ENCODE data around the gene SCLT1.
A peak's percentile ranks its signal among the peaks of the same experiment; 100 is the strongest.

Gene SCLT1

GRCh38 chr4:128871948-128872347 lies 221.4 kb downstream of the SCLT1 start:
- DNase-seq (ENCODE audit: low read depth in 2 of 2), result peak; percentile 62 to 63

- DNase-seq (ENCODE audit: low read depth in 2 of 2), result no peak
Measured at GRCh38 chr4:128869776-128870509, 223.4 kb downstream of the SCLT1 start.

- no peak for DNase-seq (ENCODE audit: low read depth in 2 of 2)
Measured at GRCh38 chr4:128868758-128869157, 224.6 kb downstream of the SCLT1 start.

GRCh38 chr4:128866691-128867090 lies 226.6 kb downstream of the SCLT1 start:
- no peak for DNase-seq (ENCODE audit: low read depth in 2 of 2)

- no peak for DNase-seq (ENCODE audit: low read depth in 2 of 2)
Measured at GRCh38 chr4:128866269-128866668, 227.1 kb downstream of the SCLT1 start.

GRCh38 chr4:128865132-128865531 lies 228.2 kb downstream of the SCLT1 start:
- DNase-seq (ENCODE audit: low read depth in 2 of 2), result no peak

GRCh38 chr4:128863312-128864075 lies 229.8 kb downstream of the SCLT1 start:
- DNase-seq (ENCODE audit: low read depth in 2 of 2), result peak; percentile 60 to 62

GRCh38 chr4:128862608-128863311 lies 230.6 kb downstream of the SCLT1 start:
- DNase-seq (ENCODE audit: low read depth in 2 of 2), result no peak

- DNase-seq (ENCODE audit: low read depth in 2 of 2), result no peak
Measured at GRCh38 chr4:128861856-128862518, 231.4 kb downstream of the SCLT1 start.

GRCh38 chr4:128859887-128860677 lies 233.3 kb downstream of the SCLT1 start:
- DNase-seq (ENCODE audit: low read depth in 2 of 2), result peak; percentile 83 to 86

GRCh38 chr4:128858879-128859671 lies 234.3 kb downstream of the SCLT1 start:
- peak; percentile 72 to 79 for DNase-seq (ENCODE audit: low read depth in 2 of 2)

- no peak for DNase-seq (ENCODE audit: low read depth in 2 of 2)
Measured at GRCh38 chr4:128856246-128856645, 237.1 kb downstream of the SCLT1 start.

- DNase-seq (ENCODE audit: low read depth in 2 of 2), result no peak
Measured at GRCh38 chr4:128855621-128856020, 237.7 kb downstream of the SCLT1 start.

- DNase-seq (ENCODE audit: low read depth in 2 of 2), result peak; percentile 59 to 60
Measured at GRCh38 chr4:128854433-128854832, 238.9 kb downstream of the SCLT1 start.

GRCh38 chr4:128853741-128854140 lies 239.6 kb downstream of the SCLT1 start:
- no peak for DNase-seq (ENCODE audit: low read depth in 2 of 2)

- no peak for DNase-seq (ENCODE audit: low read depth in 2 of 2)
Measured at GRCh38 chr4:128850252-128850651, 243.1 kb downstream of the SCLT1 start.

- no peak for DNase-seq (ENCODE audit: low read depth in 2 of 2)
Measured at GRCh38 chr4:128848461-128848860, 244.9 kb downstream of the SCLT1 start.

- DNase-seq (ENCODE audit: low read depth in 2 of 2), result no peak
Measured at GRCh38 chr4:128847082-128847724, 246.1 kb downstream of the SCLT1 start.

GRCh38 chr4:128846063-128846462 lies 247.3 kb downstream of the SCLT1 start:
- no peak for DNase-seq (ENCODE audit: low read depth in 2 of 2)

- DNase-seq (ENCODE audit: low read depth in 2 of 2), result no peak
Measured at GRCh38 chr4:128844931-128845330, 248.4 kb downstream of the SCLT1 start.

Data from fibroblast of skin of left quadriceps (primary cell).